Measurements from ENCODE around the gene KLF9.

Gene KLF9

GRCh38 chr9:70387663-70388062, 26.8 kb downstream of the KLF9 start:
- TF ChIP-seq CTCF (IDR thresholded peaks at IDR 0.05; ENCODE audit: insufficient read depth, low read length, poor library complexity, severe bottlenecking): no peak
- no peak for TF ChIP-seq EZH2phosphoT487 (conservative IDR thresholded peaks at IDR 0.05; ENCODE audit: low read length)
- Histone ChIP-seq H3K9ac (ENCODE audit: low read length) (no peak overlapping the region), H4K20me1 (ENCODE audit: low read depth, low read length) (no peaks in the 10 kb centered on the region), H3K36me3 (ENCODE audit: low read length) (no peaks in the 10 kb centered on the region), H3K4me3 (ENCODE audit: insufficient read depth, low read length, poor library complexity, severe bottlenecking) (no peak overlapping the region), H3F3A (ENCODE audit: insufficient read depth) (no peaks in the 10 kb centered on the region), H2AFZ (ENCODE audit: low read depth, low read length, severe bottlenecking) (no peak overlapping the region), H3K9me2 (replicated peaks; ENCODE audit: insufficient read depth, low read length) (no peaks in the 10 kb centered on the region), H3K9me3 (ENCODE audit: insufficient read depth, low read length) (no peaks in the 10 kb centered on the region), H3K27me3 (ENCODE audit: low read length) (no peaks in the 10 kb centered on the region), H3K27ac (ENCODE audit: low read depth, low read length) (no peak overlapping the region), H3K4me2 (ENCODE audit: low read depth, low read length, poor library complexity, severe bottlenecking) (no peak overlapping the region), H3K79me2 (ENCODE audit: insufficient read depth, low read length) (no peaks in the 10 kb centered on the region)

- Histone ChIP-seq H3K36me3 (ENCODE audit: low read length) (no peaks in the 10 kb centered on the region), H3K9ac (ENCODE audit: low read length) (no peak overlapping the region), H3K27me3 (ENCODE audit: low read length) (no peaks in the 10 kb centered on the region), H3K27ac (ENCODE audit: low read depth, low read length) (no peak overlapping the region), H4K20me1 (ENCODE audit: low read depth, low read length) (no peaks in the 10 kb centered on the region), H3K4me2 (ENCODE audit: low read depth, low read length, poor library complexity, severe bottlenecking) (no peak overlapping the region), H3K9me2 (replicated peaks; ENCODE audit: insufficient read depth, low read length) (no peaks in the 10 kb centered on the region), H3K4me3 (ENCODE audit: insufficient read depth, low read length, poor library complexity, severe bottlenecking) (no peak overlapping the region), H3F3A (ENCODE audit: insufficient read depth) (no peaks in the 10 kb centered on the region), H2AFZ (ENCODE audit: low read depth, low read length, severe bottlenecking) (no peak overlapping the region), H3K79me2 (ENCODE audit: insufficient read depth, low read length) (no peaks in the 10 kb centered on the region), H3K9me3 (ENCODE audit: insufficient read depth, low read length) (no peaks in the 10 kb centered on the region)
- TF ChIP-seq CTCF (IDR thresholded peaks at IDR 0.05; ENCODE audit: insufficient read depth, low read length, poor library complexity, severe bottlenecking) (no peak), EZH2phosphoT487 (conservative IDR thresholded peaks at IDR 0.05; ENCODE audit: low read length) (no peak)
These were observed 29.0 kb downstream of the KLF9 start for GRCh38 chr9:70385426-70385825.

DNA sequence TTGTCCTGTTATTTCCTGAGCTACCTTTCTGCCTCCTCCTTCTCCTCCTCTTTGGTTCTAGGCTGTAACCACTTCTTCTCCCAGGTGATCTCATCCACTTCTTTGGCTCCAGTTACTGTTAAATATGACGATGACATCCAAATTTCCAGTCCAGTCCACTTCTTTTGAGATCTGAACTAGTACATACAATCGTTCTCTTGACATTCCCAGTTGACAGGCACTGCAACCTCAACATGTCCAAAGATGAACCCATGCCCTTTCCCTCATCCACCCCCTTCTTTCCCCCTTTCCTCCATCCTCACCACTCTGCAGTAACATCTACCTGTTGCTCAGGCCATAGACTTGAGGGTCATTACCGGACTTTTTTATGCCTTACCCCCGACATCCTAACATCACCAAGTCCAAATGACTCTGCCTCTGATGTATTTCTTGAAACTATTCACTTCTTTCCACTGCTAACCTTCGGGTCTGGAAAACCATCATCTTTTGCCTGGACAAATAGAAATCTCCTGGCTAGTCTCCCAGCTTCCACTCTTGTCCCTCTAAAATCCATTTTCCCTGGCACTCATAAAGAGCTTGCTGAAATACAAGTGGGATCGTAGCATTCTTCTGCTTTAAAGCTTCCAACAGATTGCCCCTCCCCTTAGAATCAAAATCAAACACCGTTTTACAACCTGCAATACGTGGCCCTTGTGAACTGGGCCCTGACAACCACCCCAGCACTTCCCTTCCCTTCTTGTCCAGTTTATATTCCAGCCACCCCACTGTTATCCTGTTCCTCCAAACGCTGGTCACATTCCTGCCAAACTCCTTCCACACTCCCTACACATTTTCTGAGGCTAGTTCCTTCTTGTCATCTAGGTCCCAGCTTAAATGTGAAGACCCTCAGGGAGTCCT, 31.5 kb downstream of the KLF9 start:
- Histone ChIP-seq H3K9ac (ENCODE audit: low read length) (no peak overlapping the region), H3K36me3 (ENCODE audit: low read length) (no peaks in the 10 kb centered on the region), H3K27ac (ENCODE audit: low read depth, low read length) (no peak overlapping the region), H3K4me2 (ENCODE audit: low read depth, low read length, poor library complexity, severe bottlenecking) (no peak overlapping the region), H4K20me1 (ENCODE audit: low read depth, low read length) (no peaks in the 10 kb centered on the region), H3K9me3 (ENCODE audit: insufficient read depth, low read length) (no peaks in the 10 kb centered on the region), H3K27me3 (ENCODE audit: low read length) (no peaks in the 10 kb centered on the region), H3K79me2 (ENCODE audit: insufficient read depth, low read length) (no peaks in the 10 kb centered on the region), H2AFZ (ENCODE audit: low read depth, low read length, severe bottlenecking) (no peak overlapping the region), H3K9me2 (replicated peaks; ENCODE audit: insufficient read depth, low read length) (no peaks in the 10 kb centered on the region), H3F3A (ENCODE audit: insufficient read depth) (no peaks in the 10 kb centered on the region), H3K4me3 (ENCODE audit: insufficient read depth, low read length, poor library complexity, severe bottlenecking) (no peak overlapping the region)
- no peak for TF ChIP-seq EZH2phosphoT487 (conservative IDR thresholded peaks at IDR 0.05; ENCODE audit: low read length)
- no peak for TF ChIP-seq CTCF (IDR thresholded peaks at IDR 0.05; ENCODE audit: insufficient read depth, low read length, poor library complexity, severe bottlenecking)

All from SU-DHL-6 (cell line).